ENCODE measurements around the gene SNX20.

The SNX20 gene

GRCh38 chr16:50659806-50660205 lies 21.3 kb downstream of the SNX20 start:
- no peak overlapping the region for H3K4me3 ChIP-seq (replicated peaks; ENCODE audit: low read depth, low read length)
- DNase-seq (ENCODE audit: low read depth) = no peak
- no peak for TF ChIP-seq CTCF (IDR thresholded peaks at IDR 0.05; ENCODE audit: low read length, missing control alignments)

- TF ChIP-seq CTCF (IDR thresholded peaks at IDR 0.05; ENCODE audit: low read length, missing control alignments) = no peak
- H3K4me3 ChIP-seq (replicated peaks; ENCODE audit: low read depth, low read length) = no peak overlapping the region
- no peak for DNase-seq (ENCODE audit: low read depth)
Measured at GRCh38 chr16:50657241-50657640, 23.9 kb downstream of the SNX20 start.

DNA sequence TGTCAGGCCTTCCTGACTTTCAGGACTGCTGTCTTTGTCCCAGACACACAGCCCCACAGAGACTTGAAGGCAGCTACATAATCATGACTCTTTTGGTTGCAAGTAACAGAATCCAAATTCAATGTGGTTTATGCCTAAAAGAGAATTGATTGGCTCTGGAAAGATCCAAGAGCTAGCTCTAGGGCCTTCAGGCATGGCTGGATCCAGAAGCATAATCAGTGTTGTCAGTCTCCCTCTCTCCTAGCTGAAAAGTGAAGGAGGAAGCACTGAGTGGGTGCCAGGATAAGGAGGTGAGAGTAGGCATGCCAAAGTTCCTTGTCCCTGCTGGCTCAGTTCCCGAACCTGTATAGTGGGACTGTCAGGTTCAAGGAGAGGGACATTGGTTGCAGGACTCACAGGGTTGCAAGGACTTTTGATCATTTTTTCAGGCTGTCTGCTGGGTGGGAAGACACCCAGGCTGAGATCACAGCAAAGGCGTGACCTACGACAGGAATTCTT lies 25.5 kb downstream of the SNX20 start:
- DNase-seq (ENCODE audit: low read depth) = no peak
- no peak overlapping the region for H3K4me3 ChIP-seq (replicated peaks; ENCODE audit: low read depth, low read length)
- TF ChIP-seq CTCF (IDR thresholded peaks at IDR 0.05; ENCODE audit: low read length, missing control alignments) = no peak

- no peak for DNase-seq (ENCODE audit: low read depth)
- TF ChIP-seq CTCF (IDR thresholded peaks at IDR 0.05; ENCODE audit: low read length, missing control alignments) = no peak
- H3K4me3 ChIP-seq (replicated peaks; ENCODE audit: low read depth, low read length) = no peak overlapping the region
Measured at GRCh38 chr16:50653633-50654519, 27.2 kb downstream of the SNX20 start.

- H3K4me3 ChIP-seq (replicated peaks; ENCODE audit: low read depth, low read length) = no peak overlapping the region
- TF ChIP-seq CTCF (IDR thresholded peaks at IDR 0.05; ENCODE audit: low read length, missing control alignments) = no peak
- DNase-seq (ENCODE audit: low read depth) = no peak
Measured at GRCh38 chr16:50652836-50653425, 28.2 kb downstream of the SNX20 start.

DNA sequence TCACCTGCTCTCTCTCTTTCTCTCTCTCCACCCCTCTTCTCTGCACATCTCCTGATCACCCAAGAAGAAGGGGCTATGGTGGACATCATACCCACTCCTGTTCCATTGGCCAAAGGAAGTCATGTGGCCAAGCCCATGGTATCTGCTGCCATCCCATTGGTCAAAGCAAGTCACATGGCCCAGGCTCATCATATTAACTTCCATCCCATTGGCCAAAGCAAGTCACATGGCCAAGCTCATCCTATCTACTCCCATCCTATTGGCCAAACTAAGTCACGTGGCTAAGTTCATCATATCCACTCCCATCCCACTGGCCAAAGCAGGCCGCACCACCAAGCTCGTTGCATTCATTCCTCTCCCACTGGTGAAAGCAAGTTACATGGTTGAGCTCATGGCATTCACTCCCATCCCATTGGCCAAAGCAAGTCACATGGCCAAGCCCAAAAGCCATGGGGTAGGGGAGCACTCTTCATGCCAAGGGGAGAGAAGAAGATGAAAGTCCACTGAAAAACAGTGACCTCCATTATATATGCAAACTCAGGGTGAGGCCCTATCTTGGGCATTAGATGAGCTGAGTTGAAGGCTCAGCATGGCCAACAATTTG lies 29.2 kb downstream of the SNX20 start:
- TF ChIP-seq CTCF (IDR thresholded peaks at IDR 0.05; ENCODE audit: low read length, missing control alignments) = no peak
- DNase-seq (ENCODE audit: low read depth) = no peak
- no peak overlapping the region for H3K4me3 ChIP-seq (replicated peaks; ENCODE audit: low read depth, low read length)
